DMS 273 (cell line): ENCODE results near the gene IMPDH2.

Experiments
- DNase-seq: peaks from one replicate; lab custom pipeline; 2025; ENCODE audit not compliant: unreplicated experiment; lab: John Stamatoyannopoulos, UW

The IMPDH2 gene

GRCh38 chr3:48984663-48985062 is 44.5 kb downstream of the IMPDH2 start:
- DNase-seq = no peak

GRCh38 chr3:48983096-48983495 is 46.1 kb downstream of the IMPDH2 start:
- DNase-seq = no peak

DNA sequence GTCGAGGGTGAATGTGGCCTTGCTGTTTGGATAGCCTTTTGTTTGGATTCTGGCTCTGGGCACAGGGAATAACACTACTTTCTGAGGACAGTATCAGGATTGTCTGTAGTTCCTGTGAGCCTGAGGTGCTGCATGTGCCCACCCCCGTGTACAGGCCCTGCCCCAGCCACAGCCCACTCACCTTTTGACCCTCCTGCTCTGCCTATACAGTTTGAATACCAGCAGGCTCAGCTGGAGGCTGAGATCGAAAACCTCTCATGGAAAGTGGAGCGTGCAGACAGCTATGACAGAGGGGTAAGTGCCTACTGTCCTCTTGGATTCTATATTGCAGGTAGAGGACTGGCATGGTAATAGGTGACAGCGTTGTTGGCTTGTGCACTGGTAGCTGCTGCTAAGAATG is 46.5 kb downstream of the IMPDH2 start:
- no peak for DNase-seq

DNA sequence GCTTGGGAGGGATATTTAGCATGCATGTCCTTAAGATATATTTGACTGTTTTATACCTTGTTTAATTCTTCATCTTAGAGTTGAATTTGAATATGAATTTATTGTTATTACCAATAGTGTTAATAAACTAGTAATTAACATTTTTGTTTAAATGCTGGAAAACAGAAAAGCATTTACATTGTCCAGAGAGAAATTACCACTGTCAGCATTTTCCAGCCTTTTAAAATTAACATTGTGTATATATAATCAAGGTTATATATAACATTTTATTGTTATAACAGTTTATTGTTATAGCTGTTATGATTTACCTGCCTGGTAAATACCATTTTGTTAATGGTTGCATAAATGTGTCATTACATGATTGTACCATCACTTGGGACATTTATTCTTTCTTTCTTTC is 47.2 kb downstream of the IMPDH2 start:
- no peak for DNase-seq

DNA sequence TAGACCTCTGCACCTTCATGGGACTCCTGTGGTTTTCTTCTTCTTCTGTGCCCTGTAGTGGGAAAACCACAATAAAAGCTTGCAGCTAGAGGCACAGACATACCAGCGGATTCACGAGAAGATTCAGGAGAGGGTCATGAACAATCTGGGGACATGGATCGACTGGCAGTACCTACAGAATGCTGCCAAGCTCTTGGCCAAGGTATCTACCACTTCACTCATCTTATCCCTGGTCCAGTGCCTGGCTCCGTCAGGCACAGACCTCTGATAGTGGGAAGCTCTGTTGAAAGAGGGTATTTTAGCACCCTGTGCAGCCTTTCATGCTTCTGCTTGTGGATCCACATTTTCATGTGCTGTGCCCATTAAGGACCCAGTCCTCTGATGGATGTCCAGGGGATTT is 48.9 kb downstream of the IMPDH2 start:
- DNase-seq = no peak

DNA sequence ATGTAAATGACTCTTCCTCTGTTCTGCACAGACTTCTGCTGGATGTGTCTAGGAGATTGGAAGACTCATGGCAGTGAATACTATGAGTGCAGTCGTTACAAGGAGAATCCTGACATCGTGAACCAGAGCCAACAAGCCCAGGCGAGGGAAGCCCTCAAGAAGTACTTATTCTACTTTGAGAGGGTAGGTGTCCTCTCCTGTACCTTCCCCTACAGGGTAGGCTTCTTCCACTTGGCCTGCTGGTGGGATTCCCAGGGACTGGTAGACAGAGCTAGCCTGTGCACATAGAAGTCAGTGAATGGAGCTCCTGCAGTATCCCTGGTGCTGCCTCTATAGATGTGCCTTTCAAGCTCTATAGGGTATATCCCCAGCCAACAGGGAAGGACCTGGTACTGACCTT is 49.7 kb downstream of the IMPDH2 start:
- no peak for DNase-seq
